HG02938 (cell line): Measurements from ENCODE around the gene LAMC3.
"Not testable (repeated sequence)": the region's sequence is repeated elsewhere in the genome, so short reads cannot be mapped to it uniquely, and the experiment has no call there.

ENCODE experiments used
- ATAC-seq: cut with Tn5 transposase; IDR thresholded peaks from one replicate; pipeline ENCODE4 v1.9.1; 2021; ENCODE audit warnings: mild to moderate bottlenecking, moderate library complexity; ENCODE audit not compliant: unreplicated experiment

LAMC3 gene

DNA sequence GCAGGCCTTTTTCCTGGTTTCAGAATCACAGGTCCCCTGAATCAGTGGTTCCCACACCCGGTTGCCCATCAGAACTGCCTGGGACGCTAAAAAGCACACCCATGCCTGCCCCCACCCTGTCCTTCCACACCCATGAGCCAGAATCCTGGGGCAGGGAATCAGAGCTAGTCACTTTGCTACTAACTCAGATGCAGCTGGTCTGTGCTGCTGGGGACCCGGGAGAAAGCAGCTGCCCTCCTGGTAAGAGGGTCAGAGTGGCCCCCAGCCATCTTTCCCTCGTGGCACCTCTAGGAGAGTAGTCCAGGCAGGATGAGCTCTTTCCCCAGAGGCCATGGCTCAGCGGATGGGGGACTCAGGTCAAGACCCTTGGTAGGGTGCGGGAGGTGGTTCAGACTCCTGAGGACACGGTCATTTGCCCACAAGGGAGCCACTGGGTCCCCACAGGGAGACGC, 105.1 kb downstream of the LAMC3 start:
- no peak for ATAC-seq

DNA sequence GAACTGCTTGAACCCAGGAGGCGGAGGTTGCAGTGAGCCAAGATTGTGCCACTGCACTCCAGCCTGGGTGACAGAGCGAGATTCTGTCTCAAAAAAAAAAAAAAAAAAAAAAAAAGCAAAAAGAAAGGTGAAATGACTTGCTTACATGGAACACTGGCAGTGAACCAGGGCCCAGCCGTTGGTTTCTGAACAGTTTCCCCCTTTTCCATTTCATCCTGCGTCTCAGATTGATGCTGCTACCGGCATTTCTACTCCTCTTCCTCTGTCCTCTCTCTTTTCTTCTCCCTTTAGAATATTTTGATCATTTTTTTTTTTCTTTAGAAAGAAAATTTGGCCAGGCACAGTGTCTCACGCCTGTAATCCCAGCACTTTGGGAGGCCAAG, 106.4 kb downstream of the LAMC3 start:
- not testable (repeated sequence) for ATAC-seq

DNA sequence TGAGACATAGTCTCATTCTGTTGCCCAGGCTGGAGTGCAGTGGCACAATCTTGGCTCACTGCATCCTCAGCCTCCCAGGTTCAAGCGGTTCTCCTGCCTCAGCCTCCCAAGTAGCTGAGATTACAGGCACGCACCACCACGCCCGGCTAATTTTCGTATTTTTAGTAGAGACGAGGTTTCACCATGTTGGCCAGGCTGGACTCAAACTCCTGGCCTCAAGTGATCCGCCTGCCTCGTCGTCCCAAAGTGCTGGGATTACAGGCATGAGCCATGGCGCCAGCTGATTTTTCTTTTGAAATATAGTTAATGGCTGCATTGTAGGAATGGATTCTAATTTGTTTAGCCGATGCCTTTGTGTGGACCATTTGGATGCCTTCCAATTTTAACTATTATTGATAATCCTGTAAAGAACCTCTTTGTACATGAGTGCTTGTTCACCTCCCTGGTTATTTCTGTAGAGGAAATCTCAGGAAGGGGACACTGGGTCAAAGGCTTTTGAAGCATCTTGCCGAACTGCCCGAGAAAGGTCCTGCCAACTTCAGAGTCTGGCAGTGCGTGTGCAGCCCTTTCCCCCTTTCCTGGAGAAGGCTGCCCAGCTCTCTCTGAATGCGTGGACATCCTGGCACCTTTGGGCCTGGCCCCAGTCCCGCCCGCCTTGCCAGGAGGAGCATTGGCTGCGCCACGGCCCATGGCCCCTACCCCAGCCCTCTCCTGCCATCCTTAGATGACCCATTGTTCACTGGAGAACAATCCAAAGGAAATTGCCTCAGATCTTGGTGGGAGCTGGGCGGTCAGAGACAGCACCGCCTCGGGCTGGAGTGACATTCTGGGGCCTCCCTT, 107.5 kb downstream of the LAMC3 start:
- no peak for ATAC-seq

DNA sequence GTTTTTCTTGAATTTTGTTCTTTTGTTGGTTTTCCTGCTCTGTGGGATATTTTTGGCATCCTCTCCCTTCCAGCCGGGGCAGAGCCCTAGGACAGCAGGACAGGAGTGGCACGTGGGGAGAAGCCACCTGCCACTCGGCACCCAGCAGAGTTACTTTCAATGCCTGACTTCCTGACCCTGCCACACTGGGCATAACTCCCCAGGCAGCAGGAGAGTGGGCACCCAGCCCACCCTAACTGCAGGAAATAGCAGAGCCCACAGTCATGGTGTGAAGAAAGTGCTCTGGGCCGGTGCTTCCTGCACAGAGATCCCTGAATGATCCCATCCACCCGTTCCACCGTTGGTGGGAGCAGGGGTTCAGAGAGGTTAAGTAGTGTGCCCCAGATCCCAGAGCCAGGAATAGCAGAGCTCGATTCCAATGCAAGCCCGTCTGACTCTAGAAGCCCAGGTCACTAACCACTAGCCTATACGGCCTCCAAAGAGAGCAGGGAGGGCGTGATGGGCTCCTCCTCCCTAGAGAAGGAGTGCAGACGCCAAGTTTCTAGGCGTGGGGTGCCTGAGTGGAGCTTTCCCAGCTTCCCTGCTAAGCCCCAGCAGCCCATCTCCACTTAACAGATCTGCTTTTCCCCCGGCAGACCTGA, 108.3 kb downstream of the LAMC3 start:
- no peak for ATAC-seq

DNA sequence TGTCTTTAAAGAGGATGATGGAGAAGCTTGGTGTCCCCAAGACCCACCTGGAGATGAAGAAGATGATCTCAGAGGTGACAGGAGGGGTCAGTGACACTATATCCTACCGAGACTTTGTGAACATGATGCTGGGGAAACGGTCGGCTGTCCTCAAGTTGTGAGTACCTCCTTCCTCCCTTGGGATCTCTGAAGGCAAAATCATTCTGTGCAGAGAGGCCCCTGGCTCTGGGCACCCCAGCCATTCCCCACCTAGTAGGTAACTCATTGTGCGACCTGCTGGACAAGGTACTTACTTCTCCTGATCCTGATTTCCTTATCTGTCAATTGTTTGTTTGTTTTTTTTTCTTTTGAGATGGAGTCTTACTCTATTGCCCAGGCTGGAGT, 108.8 kb downstream of the LAMC3 start:
- no peak for ATAC-seq

DNA sequence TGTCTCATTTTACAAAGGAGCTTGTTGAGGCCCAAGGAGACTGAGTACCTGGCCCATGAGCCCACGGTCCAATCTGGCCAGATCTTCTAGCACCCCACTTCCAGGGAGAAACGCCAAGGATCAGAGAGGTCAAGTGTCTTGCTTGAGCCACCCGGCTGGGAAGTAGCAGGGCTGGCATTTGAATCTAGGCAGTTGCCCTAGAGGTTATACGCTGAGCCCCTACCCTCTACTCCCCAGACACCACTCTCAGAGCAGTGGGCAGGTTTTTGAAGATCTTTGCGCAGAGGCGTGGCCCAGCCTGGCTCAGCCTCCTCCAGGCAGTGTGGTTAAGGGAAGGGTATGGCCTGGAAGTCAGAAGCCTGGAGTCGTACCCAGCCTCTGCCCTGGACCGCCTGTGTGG, 110.6 kb downstream of the LAMC3 start:
- no peak for ATAC-seq

DNA sequence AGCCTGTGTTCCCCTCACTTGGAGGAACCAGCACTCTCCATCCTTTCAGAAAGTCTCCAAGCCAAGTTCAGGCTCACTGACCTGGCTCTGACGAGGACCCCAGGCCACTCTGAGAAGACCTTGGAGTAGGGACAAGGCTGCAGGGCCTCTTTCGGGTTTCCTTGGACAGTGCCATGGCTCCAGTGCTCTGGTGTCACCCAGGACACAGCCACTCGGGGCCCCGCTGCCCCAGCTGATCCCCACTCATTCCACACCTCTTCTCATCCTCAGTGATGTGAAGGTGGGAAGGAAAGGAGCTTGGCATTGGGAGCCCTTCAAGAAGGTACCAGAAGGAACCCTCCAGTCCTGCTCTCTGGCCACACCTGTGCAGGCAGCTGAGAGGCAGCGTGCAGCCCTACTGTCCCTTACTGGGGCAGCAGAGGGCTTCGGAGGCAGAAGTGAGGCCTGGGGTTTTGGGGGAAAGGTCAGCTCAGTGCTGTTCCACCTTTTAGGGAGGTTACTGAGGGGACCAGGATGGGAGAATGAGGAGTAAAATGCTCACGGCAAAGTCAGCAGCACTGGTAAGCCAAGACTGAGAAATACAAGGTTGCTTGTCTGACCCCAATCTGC, 111.8 kb downstream of the LAMC3 start:
- no peak for ATAC-seq

DNA sequence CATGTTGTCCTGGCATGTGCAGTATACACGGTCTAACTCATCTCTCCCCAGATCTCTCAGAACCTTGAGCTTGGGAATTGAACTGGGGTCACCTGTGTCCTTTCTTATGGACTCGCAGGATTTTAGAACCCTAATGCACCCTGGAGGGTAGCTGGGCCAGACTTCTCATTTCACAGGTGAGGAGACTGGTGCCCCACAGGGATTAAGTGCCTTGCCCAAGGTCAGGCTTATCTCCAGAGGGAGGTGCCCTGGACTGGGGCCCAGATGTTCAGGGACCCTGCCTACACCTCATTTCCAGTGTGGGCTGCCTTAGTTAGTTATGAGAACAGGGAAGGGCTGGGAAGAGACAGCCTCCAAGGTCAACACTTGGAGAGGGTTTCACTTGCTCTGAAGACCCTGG, 112.4 kb downstream of the LAMC3 start:
- no peak for ATAC-seq

DNA sequence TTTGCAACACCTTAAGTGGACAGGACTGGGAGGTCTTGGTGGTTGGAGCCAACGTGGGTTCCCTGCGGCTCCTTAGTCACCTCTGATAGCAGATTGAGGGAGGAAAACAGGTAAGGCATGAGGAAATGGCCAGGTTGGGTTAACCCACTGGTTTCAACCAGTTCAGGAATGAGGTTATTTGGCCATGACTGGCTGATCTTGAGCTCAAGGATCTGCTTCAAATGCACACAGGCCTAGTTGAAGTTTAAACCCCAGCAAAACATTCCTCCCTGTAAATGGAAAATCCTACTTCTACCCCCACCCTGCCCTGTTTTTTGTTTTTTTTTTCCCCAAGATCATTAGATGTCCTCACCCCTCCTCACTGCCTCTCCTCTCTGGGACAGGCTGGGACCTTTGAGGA, 113.2 kb downstream of the LAMC3 start:
- no peak for ATAC-seq

DNA sequence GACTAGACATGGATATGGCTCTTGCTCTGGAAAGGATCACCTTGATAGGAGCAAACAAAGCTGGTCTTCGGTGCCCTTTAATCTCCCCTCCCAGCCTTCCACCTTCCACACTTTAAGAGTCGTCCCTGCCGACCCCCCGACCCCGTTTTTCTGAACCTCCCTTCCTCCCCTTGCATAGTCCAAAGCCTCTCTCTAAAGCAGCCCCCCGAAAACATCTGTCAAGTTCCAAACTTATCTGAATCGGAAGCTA, 116.0 kb downstream of the LAMC3 start:
- ATAC-seq = no peak

DNA sequence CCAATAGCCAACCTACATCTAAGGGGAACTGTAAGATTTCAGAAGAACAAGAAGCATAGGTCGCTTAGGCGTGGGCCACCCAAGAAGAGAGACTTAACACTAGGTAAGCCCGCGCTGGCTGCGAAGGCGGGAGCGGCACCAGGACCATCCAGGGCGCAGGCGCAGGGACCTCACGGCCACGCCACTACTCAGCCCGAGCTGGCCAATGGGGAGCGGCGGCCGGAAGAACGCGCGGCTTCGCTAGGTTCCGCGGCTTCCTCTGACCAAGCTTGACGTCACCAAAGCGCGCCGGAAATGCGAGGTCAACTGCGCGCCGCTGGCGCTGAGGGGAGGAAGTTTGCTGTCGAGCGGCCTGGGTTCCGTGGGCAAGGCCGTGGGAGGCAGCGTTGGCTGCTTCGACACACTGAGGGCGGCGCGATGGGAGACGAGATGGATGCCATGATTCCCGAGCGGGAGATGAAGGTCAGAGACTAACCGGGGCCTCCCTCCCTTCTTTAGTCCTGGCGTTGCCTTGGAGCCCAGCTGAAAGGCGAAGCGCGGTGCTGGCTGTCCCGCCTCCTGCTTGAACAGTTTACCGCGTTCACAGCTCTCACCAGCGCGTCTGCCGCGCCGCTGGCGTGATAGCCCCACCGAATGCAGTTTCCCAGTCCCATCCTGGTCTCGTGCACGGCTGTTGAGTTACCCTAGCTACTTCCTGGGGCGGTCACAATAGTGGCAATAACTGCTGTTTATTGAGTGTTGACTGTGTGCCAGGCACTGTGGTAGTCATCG, 116.5 kb downstream of the LAMC3 start, which contains the start of gene NUP214:
NUP214 (plus strand) TSS at position 299 of the 771 bp plus-strand sequence; CDS start at position 418, 119 bp downstream.
- peak; percentile 92 for ATAC-seq

DNA sequence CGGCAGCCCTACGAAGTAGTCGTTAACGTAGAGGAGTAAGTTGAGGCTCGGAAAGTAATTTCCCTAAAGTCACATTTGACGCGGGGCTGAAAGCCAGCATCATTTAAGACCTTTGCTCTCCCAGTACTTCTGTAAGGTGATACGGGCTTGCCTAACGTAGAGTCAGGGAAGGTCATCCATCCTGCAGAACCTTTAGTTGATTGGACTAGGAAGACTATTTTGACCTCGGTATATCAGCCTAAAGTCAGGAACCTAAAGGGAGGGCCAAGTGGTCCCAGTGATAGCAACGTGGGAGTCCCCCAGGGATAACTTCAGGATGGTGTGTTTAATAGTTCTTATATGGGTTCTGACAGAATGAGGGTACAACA, 117.1 kb downstream of the LAMC3 start:
- ATAC-seq = no peak

DNA sequence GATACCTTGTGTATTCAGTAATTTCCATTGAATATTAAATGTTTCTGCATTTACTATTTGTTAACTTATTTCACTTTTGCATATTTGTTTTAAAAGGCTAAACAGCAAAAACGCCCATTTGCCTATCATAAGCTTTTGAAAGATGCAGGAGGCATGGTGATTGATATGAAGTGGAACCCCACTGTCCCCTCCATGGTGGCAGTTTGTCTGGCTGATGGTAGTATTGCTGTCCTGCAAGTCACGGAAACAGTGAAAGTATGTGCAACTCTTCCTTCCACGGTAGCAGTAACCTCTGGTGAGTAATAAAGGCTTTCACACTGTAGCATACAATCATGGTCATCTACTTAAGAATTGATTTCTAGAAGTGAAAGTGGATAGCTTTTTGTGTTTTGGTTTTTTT, 120.2 kb downstream of the LAMC3 start:
- no peak for ATAC-seq

DNA sequence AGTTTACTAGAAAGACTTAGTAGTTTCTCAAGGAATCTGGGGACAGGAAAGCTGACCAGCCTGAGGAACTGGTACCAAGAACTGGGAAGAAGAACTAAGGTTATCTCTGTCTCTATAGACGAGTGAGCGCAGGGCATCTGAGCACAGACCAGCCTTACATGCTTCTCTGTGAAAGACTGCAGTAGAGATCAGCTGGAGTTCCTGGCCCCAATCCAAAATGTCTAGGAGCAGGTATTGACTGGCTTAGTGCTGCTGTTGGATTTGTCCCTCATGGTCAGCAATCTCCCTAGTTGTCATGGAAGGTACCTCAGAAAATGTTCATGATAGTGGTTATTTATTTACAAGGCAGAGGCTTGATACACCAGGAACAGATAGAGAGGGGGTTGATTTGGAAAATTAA, 129.7 kb downstream of the LAMC3 start:
- no peak for ATAC-seq

DNA sequence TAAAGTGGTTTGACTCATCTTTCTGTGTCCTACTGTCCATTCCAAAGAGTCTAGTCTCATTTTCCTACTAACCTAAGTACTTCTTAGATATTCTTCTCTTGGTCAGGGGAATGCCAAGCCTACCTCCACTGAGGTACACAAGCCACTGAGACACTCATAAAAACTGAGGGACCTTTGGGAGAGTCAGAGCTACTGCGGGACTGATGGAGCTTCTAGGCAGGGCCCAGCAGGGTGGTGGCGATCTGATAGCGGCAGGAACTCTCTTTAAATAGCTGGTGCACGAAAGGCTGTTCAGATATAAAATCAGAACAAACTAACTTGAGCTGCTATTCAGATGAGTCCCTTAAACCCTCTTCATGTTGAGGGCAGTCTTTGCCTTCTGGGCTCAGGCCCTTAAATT, 131.1 kb downstream of the LAMC3 start:
- no peak for ATAC-seq

DNA sequence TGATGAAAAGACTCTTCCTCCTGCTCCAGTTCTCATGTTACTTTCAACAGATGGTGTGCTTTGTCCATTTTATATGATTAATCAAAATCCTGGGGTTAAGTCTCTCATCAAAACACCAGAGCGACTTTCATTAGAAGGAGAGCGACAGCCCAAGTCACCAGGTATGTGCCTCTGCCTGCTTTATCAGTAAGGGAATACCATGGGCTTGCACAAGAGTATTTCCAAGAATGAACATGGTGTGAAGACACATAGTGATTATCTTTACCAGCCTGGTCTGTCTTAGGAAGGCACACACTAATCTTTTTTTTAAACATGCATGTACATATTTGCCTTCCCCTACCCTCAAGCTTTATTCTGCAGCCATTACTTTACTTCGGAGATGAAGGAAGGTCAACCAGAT, 131.6 kb downstream of the LAMC3 start:
- ATAC-seq = no peak

DNA sequence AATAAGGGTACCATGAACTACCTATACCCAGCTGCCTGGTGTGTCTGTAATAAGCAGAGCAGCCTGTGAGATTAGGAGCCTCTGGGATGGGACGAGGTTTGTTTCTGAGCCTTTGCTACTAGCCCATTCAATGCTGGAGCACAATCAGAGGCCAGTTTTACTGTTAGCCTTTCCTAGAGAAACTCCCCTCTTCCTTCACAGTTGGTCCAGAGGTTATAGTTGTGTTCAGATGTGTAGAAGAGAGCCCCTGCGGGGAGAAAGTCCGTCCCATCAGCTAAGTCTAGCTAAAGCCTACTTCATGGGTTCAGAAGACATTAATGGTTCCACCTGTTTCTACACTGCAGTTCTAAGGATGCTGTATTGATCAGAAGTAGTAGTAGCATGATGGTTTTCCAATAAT, 133.2 kb downstream of the LAMC3 start:
- no peak for ATAC-seq
